ENCODE data around the gene FRAS1.

DNA sequence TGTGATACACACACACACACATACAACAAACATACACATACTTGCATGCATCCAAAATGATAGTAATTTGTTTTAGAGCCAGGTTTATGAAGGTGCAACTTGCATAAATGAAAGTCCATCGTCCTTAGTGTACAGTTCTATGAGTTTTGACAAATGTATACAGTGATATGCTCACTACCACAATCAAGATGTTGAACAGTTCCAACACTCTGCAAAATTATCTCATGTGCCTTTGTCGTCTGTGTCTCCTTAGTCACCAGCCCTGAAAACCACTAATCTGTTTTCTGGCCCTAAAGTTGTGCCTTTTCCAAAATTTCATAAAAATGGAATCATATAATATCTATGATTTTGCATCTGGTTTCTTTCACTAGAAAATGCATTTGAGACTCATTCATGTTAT is 426.7 kb downstream of the FRAS1 start:
- TF ChIP-seq, protein P1, sequence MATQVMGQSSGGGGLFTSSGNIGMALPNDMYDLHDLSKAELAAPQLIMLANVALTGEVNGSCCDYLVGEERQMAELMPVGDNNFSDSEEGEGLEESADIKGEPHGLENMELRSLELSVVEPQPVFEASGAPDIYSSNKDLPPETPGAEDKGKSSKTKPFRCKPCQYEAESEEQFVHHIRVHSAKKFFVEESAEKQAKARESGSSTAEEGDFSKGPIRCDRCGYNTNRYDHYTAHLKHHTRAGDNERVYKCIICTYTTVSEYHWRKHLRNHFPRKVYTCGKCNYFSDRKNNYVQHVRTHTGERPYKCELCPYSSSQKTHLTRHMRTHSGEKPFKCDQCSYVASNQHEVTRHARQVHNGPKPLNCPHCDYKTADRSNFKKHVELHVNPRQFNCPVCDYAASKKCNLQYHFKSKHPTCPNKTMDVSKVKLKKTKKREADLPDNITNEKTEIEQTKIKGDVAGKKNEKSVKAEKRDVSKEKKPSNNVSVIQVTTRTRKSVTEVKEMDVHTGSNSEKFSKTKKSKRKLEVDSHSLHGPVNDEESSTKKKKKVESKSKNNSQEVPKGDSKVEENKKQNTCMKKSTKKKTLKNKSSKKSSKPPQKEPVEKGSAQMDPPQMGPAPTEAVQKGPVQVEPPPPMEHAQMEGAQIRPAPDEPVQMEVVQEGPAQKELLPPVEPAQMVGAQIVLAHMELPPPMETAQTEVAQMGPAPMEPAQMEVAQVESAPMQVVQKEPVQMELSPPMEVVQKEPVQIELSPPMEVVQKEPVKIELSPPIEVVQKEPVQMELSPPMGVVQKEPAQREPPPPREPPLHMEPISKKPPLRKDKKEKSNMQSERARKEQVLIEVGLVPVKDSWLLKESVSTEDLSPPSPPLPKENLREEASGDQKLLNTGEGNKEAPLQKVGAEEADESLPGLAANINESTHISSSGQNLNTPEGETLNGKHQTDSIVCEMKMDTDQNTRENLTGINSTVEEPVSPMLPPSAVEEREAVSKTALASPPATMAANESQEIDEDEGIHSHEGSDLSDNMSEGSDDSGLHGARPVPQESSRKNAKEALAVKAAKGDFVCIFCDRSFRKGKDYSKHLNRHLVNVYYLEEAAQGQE (IDR thresholded peaks at IDR 0.05; ENCODE audit: borderline replicate concordance) = no peak
- TF ChIP-seq, protein P2, sequence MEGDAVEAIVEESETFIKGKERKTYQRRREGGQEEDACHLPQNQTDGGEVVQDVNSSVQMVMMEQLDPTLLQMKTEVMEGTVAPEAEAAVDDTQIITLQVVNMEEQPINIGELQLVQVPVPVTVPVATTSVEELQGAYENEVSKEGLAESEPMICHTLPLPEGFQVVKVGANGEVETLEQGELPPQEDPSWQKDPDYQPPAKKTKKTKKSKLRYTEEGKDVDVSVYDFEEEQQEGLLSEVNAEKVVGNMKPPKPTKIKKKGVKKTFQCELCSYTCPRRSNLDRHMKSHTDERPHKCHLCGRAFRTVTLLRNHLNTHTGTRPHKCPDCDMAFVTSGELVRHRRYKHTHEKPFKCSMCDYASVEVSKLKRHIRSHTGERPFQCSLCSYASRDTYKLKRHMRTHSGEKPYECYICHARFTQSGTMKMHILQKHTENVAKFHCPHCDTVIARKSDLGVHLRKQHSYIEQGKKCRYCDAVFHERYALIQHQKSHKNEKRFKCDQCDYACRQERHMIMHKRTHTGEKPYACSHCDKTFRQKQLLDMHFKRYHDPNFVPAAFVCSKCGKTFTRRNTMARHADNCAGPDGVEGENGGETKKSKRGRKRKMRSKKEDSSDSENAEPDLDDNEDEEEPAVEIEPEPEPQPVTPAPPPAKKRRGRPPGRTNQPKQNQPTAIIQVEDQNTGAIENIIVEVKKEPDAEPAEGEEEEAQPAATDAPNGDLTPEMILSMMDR (IDR thresholded peaks at IDR 0.05; ENCODE audit: poor library complexity, severe bottlenecking) = no peak
- no peak for TF ChIP-seq RAD21 (conservative IDR thresholded peaks at IDR 0.05)

Measured in neural cell (in vitro differentiated cells).